ENCODE data around the gene DNAJC4. TPM values are rescaled to one million over a fixed set of nuclear protein-coding genes. Genes with fewer than 3 reads are reported as not detected.

Gene DNAJC4
- total and polyA plus RNA-seq, 8 donors, result 28.1 to 125 (median 34.7) TPM

GRCh38 chr11:64220271-64220670, 10.1 kb upstream of the DNAJC4 start:
- no peaks in the 10 kb centered on the region for H3K36me3 ChIP-seq

GRCh38 chr11:64220798-64221197, 9.6 kb upstream of the DNAJC4 start:
- H3K4me1 ChIP-seq, result peaks cover 15 to 21% (median 16%) of the 10 kb centered on the region in 3 donors
- no peaks in the 10 kb centered on the region for H3K36me3 ChIP-seq
- no peak for ATAC-seq
- TF ChIP-seq CTCF (IDR thresholded peaks at IDR 0.05), result no peak
- intact Hi-C loops (cut with DNase I), result no loop called here
- no peak overlapping the region for H3K27ac ChIP-seq
- H3K4me3 ChIP-seq, result no peak overlapping the region
- H3K27me3 ChIP-seq, result no peaks in the 10 kb centered on the region
- peak in 3 of 6 donors; percentile 15 to 76 (median 53) for DNase-seq
- no peak for FAIRE-seq
- no peaks in the 10 kb centered on the region for H3K9me3 ChIP-seq
- WGBS, 2 donors, result 88% methylated on average over 14 of the region's 14 CpGs

More at GRCh38 chr11:64220271-64220670, 10.1 kb upstream of the DNAJC4 start:
- ATAC-seq (no peak), FAIRE-seq (no peak), DNase-seq (peak in 2 of 6 donors; percentile 14 to 71)
- no peaks in the 10 kb centered on the region for H3K27me3 ChIP-seq
- intact Hi-C loops (cut with DNase I), result no loop called here
- no peaks in the 10 kb centered on the region for H3K9me3 ChIP-seq
- H3K27ac ChIP-seq, result no peak overlapping the region
- TF ChIP-seq CTCF (IDR thresholded peaks at IDR 0.05), result no peak
- H3K4me1 ChIP-seq, result peaks cover 13 to 19% (median 16%) of the 10 kb centered on the region in 3 donors
- no peak overlapping the region for H3K4me3 ChIP-seq
- 87% methylated on average over 16 to 17 of the region's 17 CpGs for WGBS, 2 donors

- no peak overlapping the region for H3K27ac ChIP-seq
- no peaks in the 10 kb centered on the region for H3K36me3 ChIP-seq
- TF ChIP-seq CTCF (IDR thresholded peaks at IDR 0.05), result no peak
- no peaks in the 10 kb centered on the region for H3K9me3 ChIP-seq
- 40 to 53% methylated on average over 8 to 9 of the region's 9 CpGs for WGBS, 2 donors
- H3K4me1 ChIP-seq, result peaks cover 16 to 21% (median 19%) of the 10 kb centered on the region in 3 donors
- ATAC-seq (no peak), DNase-seq (no peak), FAIRE-seq (no peak)
- no peak overlapping the region for H3K4me3 ChIP-seq
- no peaks in the 10 kb centered on the region for H3K27me3 ChIP-seq
- intact Hi-C loops (cut with DNase I), result no loop called here
Observed at GRCh38 chr11:64222651-64223000, 7.7 kb upstream of the DNAJC4 start.

- Histone ChIP-seq H3K36me3 (no peaks in the 10 kb centered on the region), H3K27ac (no peak overlapping the region), H3K4me1 (peaks cover 13 to 24% (median 21%) of the 10 kb centered on the region in 3 donors), H3K4me3 (no peak overlapping the region), H3K9me3 (no peaks in the 10 kb centered on the region), H3K27me3 (no peaks in the 10 kb centered on the region)
- no peak for TF ChIP-seq CTCF (IDR thresholded peaks at IDR 0.05)
- no peak for FAIRE-seq
- WGBS, 2 donors, result 55 to 60% methylated on average over 24 of the region's 24 CpGs
- intact Hi-C loops (cut with DNase I), result no loop called here
- no peak for ATAC-seq
- peak in 3 of 6 donors; percentile 33 to 74 (median 35) for DNase-seq
Observed at GRCh38 chr11:64223001-64223651, 7.2 kb upstream of the DNAJC4 start.

GRCh38 chr11:64224151-64224890, 6.0 kb upstream of the DNAJC4 start:
- Histone ChIP-seq H3K4me1 (peaks cover 3 to 23% (median 15%) of the 10 kb centered on the region in 3 donors), H3K36me3 (no peaks in the 10 kb centered on the region), H3K27me3 (no peaks in the 10 kb centered on the region), H3K27ac (no peak overlapping the region), H3K4me3 (no peak overlapping the region), H3K9me3 (no peaks in the 10 kb centered on the region)
- no peak for TF ChIP-seq CTCF (IDR thresholded peaks at IDR 0.05)
- intact Hi-C loops (cut with DNase I), result no loop called here
- WGBS, 2 donors, result 89% methylated on average over 17 of the region's 17 CpGs
- peak in 4 of 6 donors; percentile 20 to 79 (median 37) for DNase-seq
- FAIRE-seq, result no peak
- ATAC-seq, result no peak
